Rectal smooth muscle tissue (tissue), 1 donor: ENCODE measurements around the gene ALPI.

Source experiments
- H3K27ac ChIP-seq: one replicate; pipeline ENCODE4 v1.7.0; 2013; ENCODE audit warnings: low read depth, low read length, inconsistent platforms
- H3K27me3 ChIP-seq: one replicate; pipeline ENCODE4 v1.7.0; 2013; ENCODE audit warnings: low read length; ENCODE audit not compliant: control insufficient read depth, insufficient read depth
- H3K36me3 ChIP-seq: one replicate; pipeline ENCODE4 v1.7.0; 2013; ENCODE audit warnings: low read length; ENCODE audit not compliant: control insufficient read depth, insufficient read depth
- H3K4me1 ChIP-seq: one replicate; pipeline ENCODE4 v1.7.0; 2013; ENCODE audit warnings: low read length; ENCODE audit not compliant: control insufficient read depth, insufficient read depth
- H3K4me3 ChIP-seq: one replicate; pipeline ENCODE4 v1.7.0; 2013; ENCODE audit warnings: low read length
- H3K9ac ChIP-seq: one replicate; pipeline ENCODE4 v1.7.0; 2013; ENCODE audit warnings: low read length

The ALPI gene

DNA sequence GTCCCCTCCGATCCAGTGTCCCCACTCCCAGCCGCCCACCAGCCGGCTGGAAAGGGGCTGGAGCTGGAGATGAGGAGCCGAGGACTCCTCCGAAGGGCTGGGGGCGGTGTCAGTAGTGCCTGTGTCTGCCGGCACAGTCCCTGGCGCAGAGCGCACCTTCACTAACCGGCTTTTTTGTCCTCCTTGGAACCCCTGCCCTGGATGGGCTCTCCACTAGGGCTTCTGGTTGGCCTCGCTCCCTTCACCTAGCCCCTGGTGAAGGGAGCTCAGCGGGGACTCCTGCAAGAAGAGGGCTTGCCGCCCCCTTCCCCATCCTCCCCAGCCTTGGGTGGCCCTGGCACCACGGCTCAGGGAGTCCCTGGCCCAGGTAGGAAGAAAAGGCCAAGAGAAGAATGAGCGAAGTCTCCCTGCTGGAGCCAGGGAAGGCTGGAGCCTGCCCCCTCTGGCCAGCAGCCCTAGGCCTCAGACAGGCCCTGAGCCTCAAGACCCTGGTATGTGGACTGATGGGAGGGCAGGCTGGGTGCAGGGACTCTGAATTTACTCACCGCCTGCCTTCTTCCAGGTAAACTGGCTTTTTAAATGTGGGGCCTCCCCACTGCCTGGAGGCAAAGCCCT is 32.3 kb downstream of the ALPI start:
- Histone ChIP-seq H3K4me3 (no peak overlapping the region), H3K4me1 (no peaks in the 10 kb centered on the region), H3K36me3 (no peaks in the 10 kb centered on the region), H3K27me3 (peaks cover 19% of the 10 kb centered on the region), H3K9ac (no peak overlapping the region), H3K27ac (no peak overlapping the region)

DNA sequence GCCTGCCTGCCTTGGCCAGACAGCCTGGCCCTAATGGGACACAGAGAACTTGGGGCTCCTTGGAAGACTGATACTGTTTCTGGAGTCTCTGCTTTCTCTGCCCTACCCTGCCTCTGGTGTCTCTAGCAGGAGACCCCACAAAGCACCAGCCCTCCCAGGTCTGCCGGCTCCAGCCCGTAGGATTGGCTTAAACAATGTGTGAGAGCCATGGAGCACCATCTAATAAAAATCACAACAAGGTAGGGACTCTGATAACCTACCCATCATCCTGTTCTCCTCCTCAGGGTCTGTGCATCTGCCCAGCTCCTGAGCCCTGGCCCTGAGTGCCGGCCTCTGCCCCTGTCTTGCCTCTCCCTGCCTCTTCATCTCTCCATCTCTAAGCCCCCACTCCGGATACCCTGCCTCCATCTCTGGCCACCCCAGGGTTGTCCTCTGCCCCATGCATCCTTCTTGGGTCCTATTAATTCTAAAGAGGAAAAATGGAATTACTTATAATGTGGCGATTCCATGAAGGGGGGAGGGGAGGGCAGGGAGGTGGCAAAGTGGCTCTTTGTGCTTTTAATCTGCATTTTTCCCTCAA is 32.9 kb downstream of the ALPI start:
- H3K4me1 ChIP-seq = no peaks in the 10 kb centered on the region
- H3K4me3 ChIP-seq = no peak overlapping the region
- no peak overlapping the region for H3K27ac ChIP-seq
- peaks cover 13% of the 10 kb centered on the region for H3K27me3 ChIP-seq
- H3K9ac ChIP-seq = no peak overlapping the region
- no peaks in the 10 kb centered on the region for H3K36me3 ChIP-seq

DNA sequence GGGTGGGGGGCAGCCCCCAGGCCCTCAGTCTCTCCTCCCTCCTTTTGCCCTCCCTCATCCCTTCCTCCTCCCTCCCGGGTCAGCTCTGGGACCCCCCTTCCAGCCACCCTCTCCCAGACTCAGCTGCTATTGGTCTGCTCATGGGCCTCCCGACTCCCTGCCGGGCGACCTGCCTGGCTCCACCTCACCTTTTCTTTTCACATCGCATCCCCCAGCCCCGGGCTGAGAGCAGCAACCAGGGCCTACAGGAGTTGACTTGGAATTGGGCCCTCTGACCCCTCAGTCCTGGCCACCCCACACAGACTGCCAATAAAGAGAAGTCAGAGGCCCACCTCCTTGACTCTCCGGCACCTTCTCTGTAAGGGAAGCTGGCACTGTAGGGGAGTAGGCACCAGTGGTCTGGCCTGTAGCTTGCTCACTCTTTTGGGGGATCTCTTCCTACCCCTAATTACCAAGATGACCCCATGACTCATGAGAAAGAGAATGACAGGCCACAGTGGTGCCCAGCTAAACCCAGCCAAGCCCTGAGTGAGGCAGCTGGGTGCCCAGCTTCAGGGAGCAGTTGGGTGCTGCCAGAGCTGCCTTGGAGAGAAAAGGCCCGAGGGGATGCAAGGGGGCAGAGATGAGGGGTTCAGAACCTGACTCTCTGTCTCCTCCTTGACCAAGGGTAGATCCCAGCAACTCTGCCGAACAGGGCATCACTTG is 33.7 kb downstream of the ALPI start:
- Histone ChIP-seq H3K27me3 (peaks cover 8% of the 10 kb centered on the region), H3K36me3 (no peaks in the 10 kb centered on the region), H3K27ac (no peak overlapping the region), H3K4me1 (no peaks in the 10 kb centered on the region), H3K4me3 (no peak overlapping the region), H3K9ac (no peak overlapping the region)

DNA sequence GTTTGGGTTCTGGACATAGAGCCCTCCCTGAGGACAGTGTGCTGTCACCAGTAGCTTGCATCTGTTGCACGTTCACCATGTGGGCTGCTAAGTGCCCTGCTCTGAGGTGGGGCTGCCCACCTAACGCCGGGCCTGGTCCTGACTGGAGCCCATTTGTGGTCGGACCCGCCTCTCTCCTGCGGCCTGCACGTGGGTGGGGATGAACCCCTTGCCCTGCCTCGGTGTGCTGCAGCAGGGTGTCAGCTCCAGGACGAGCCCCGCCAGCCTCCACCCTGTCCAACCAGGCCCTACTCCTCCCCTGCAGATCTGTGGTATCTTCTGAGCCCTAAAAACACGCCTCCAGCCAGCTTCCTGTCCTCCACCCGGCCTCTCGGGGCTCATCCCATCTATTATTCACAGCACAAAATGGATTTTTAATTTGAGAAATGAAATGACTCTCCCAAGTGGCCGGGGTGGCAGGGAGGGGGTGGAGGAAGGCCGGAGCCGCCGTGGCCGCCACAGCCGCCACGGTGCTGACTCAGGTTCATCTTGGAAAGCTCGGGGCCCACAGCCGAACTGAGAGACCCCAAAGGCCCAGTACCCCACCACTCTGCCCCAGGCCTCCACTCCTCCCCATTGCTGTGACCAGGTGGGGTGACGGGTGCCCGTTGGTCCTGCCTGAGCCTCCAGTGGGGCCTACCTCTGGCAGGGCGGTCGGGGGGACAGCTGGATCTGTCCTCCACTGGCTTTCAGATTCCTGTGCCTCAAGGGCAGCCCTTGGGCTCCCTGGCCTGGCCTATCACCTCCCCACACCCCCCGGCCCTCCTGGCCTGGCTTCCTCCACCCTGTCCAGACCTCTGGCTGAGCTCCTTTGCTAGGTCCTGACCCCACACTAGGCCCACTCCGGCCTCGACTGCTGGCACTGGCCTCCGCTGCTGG is 34.5 kb downstream of the ALPI start:
- no peak overlapping the region for H3K9ac ChIP-seq
- H3K27ac ChIP-seq = no peak overlapping the region
- no peaks in the 10 kb centered on the region for H3K36me3 ChIP-seq
- H3K4me3 ChIP-seq = no peak overlapping the region
- H3K4me1 ChIP-seq = no peaks in the 10 kb centered on the region
- H3K27me3 ChIP-seq = peaks cover 5% of the 10 kb centered on the region

DNA sequence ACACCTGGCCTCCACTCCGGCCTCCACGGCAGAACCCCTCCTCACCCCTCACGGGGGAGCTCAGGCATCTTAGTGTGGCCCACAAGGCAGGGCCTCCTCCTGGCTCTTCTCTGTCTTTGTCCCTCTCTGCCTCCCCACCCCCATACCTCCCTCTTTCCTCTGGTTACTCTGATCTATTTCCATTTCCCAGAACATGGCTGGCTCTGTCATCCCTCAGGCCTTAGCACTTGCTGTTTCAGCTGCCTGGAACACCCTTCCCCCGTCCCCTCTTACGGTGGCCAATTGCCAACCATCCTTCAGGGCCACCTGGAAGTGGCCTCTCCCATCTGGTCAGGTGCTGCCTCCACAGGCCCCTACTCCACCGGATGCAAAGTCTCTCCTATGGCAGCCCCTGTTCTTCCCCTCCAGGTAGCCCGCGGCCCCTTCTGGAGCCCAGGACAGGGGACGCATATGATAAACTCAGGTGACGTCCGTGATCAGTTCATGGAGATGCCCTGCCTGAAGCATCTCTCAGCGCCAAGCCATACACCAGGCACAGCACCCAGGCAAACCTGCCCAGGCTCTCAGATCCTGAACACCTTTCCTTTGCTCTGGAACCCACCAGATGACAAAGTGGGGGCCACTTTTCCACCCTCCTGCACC is 35.3 kb downstream of the ALPI start:
- H3K27me3 ChIP-seq = no peaks in the 10 kb centered on the region
- H3K4me3 ChIP-seq = no peak overlapping the region
- no peaks in the 10 kb centered on the region for H3K4me1 ChIP-seq
- H3K9ac ChIP-seq = no peak overlapping the region
- no peaks in the 10 kb centered on the region for H3K36me3 ChIP-seq
- no peak overlapping the region for H3K27ac ChIP-seq

DNA sequence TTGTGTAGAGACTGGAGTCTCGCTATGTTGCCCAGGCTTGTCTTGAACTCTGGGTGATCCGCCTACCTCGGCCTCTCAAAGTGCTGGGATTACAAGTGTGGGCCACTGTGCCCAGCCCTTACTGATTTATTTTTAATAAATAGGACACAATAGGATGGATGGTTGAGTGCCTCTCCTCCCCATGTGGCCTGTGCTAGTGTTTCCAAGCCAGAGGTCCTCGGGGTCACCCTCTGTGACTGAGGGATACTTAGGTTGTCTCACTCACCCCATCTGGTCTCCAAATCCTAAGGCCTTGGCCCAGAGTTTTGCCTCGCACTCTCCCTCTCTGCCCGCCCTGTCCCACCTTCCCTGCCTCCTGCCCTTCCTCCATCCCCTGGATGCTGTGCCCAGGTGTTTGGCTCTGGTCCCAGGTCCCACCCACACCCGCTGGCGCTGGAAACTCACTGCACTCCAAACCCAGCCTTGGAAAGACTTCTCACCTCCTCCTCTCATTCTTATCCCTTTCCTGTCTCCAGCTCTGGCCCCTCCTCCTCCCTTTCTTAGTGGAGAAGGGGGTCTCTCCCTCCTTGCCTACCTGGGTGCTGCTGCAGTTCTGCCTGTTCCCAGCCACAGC is 36.4 kb downstream of the ALPI start:
- Histone ChIP-seq H3K9ac (no peak overlapping the region), H3K4me1 (no peaks in the 10 kb centered on the region), H3K27ac (no peak overlapping the region), H3K27me3 (no peaks in the 10 kb centered on the region), H3K36me3 (no peaks in the 10 kb centered on the region), H3K4me3 (no peak overlapping the region)

DNA sequence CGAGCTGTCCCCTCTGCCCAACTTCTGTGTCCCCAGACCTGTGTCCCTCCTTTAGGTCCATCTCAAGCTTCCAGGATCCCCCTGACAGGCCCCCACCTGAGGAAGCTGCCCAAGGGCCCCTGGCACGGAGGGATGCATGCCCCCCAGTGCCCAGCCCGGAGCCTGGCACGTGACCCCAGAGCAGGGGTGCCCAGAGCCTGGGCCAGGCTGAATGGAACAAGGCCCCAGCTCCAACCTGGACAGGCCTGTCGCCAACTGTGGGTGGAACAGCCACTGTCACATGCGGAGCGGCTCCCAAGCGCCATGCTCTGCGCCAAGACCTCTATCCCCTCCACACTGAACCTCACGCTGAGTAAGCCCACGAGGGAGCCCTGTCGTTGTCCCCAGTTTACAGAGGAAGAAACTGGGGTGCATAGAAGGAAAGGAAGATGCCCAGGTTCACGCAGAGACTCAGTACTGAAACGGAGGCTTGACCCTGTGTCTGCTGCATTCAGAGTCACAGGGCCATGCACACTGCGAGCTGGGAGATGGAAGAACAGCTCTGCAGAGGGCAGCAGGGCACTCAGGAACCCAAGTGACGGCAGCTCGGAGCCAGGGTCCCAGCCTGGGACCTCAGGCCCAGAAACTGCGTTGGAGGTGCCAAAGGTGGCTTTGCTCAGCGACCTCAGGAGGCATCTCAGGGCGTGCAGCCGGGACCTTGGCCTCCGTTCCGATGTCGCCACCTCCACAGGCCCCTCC is 37.2 kb downstream of the ALPI start:
- Histone ChIP-seq H3K9ac (no peak overlapping the region), H3K27me3 (no peaks in the 10 kb centered on the region), H3K4me3 (no peak overlapping the region), H3K4me1 (no peaks in the 10 kb centered on the region), H3K36me3 (no peaks in the 10 kb centered on the region), H3K27ac (no peak overlapping the region)

DNA sequence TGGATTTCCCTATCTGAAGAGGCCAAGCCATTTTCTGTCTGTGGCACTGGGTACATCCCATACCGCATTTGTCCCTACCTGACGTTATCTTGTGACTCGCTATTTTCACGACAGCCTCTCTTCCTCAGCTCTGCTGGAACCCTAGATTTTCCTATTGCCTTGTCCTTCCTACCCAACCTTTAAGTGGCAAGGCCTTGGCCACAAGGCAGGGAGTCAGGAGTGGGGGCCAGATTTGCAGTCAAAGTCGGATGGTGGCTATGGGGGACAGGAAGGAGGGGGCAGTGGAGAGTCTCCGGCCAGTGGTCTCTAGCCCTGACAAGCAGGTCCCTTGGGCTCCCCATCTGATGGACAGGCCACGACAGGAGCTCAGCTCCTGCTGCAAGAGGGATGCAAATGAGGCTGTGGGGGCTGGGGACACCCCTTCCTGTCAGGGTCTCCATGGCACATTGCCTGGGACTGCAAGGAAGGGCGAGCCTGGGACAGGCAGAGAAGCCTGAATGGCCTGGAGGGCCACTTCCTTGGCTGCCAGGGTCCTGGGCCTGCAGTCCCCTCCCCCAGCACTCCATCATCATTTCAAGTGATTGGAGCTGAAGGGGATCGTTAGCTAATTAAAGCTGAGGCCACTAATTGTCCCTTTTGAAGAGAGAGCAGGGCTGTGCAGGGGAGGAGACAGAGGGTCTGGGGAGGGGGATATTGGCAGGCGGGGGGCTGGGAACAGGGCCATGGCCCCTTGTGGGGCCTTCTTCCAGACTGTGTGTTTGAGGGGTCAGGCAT is 37.9 kb downstream of the ALPI start:
- no peak overlapping the region for H3K27ac ChIP-seq
- H3K36me3 ChIP-seq = no peaks in the 10 kb centered on the region
- no peak overlapping the region for H3K9ac ChIP-seq
- no peaks in the 10 kb centered on the region for H3K4me1 ChIP-seq
- no peak overlapping the region for H3K4me3 ChIP-seq
- no peaks in the 10 kb centered on the region for H3K27me3 ChIP-seq

DNA sequence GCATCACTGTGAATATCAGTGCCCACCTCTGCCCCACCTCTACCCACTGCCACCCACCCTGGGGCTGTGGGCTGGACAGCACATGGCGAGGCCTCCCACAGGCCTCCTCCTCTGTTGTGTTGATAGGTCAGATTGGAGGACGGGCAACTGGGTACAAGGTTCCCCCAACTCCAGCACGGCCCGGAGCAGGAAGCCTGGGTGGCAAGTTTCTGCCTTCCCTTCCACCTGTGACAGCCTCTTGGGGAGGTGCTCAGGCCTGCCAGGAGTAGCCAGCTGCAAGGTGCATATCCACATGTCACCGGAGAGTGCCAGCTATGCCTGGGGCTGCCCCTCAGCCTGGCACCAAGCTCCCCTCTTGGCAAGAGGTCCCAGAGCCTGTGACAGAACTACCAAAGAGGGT is 38.6 kb downstream of the ALPI start:
- no peaks in the 10 kb centered on the region for H3K36me3 ChIP-seq
- H3K4me1 ChIP-seq = no peaks in the 10 kb centered on the region
- no peaks in the 10 kb centered on the region for H3K27me3 ChIP-seq
- H3K9ac ChIP-seq = no peak overlapping the region
- no peak overlapping the region for H3K4me3 ChIP-seq
- H3K27ac ChIP-seq = no peak overlapping the region

DNA sequence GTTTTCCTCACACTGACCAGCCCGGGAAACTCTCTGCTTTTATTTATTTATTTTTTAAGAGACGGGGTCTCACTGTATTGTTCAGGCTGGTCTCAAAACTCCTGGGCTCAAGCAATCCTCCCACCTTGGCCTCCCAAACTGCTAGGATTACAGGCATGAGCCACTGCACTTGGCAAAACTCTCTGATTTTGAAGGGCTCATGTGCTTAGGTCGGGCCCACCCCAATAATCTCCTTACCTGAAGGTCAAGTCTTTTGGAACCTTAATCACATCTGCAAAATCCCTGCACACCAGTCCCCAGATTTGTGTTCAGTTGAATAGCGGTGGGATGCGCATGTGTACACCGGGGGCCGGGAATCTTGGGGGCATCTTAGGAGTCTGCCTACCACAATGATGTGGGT is 39.3 kb downstream of the ALPI start:
- no peaks in the 10 kb centered on the region for H3K4me1 ChIP-seq
- H3K27ac ChIP-seq = no peak overlapping the region
- H3K4me3 ChIP-seq = no peak overlapping the region
- H3K27me3 ChIP-seq = no peaks in the 10 kb centered on the region
- no peaks in the 10 kb centered on the region for H3K36me3 ChIP-seq
- H3K9ac ChIP-seq = no peak overlapping the region
